ENCODE results near the gene TFCP2.

Gene TFCP2

GRCh38 chr12:51217133-51217967 lies 44.4 kb upstream of the TFCP2 start:
- DNase-seq (ENCODE audit: low read depth, low spot score), result no peak
- H3K4me3 ChIP-seq (ENCODE audit: low read depth, low read length), result peak overlapping the region; percentile 62
- in situ Hi-C loops (cut with HindIII; ENCODE audit: low sequenced_read_pairs), result no loop called here
- peak; percentile 22 for TF ChIP-seq CTCF (IDR thresholded peaks at IDR 0.05; ENCODE audit: low read depth, low read length)

- in situ Hi-C loops (cut with HindIII; ENCODE audit: low sequenced_read_pairs), result no loop called here
- TF ChIP-seq CTCF (IDR thresholded peaks at IDR 0.05; ENCODE audit: low read depth, low read length), result no peak
- H3K4me3 ChIP-seq (ENCODE audit: low read depth, low read length), result peak overlapping the region; percentile 62
- DNase-seq (ENCODE audit: low read depth, low spot score), result no peak
Measured at GRCh38 chr12:51216642-51217041, 43.7 kb upstream of the TFCP2 start.

GRCh38 chr12:51214895-51215294 lies 42.0 kb upstream of the TFCP2 start:
- H3K4me3 ChIP-seq (ENCODE audit: low read depth, low read length), result no peak overlapping the region
- no peak for DNase-seq (ENCODE audit: low read depth, low spot score)
- no peak for TF ChIP-seq CTCF (IDR thresholded peaks at IDR 0.05; ENCODE audit: low read depth, low read length)
- in situ Hi-C loops (cut with HindIII; ENCODE audit: low sequenced_read_pairs), result no loop called here

GRCh38 chr12:51210690-51211395 lies 37.9 kb upstream of the TFCP2 start:
- no peak for TF ChIP-seq CTCF (IDR thresholded peaks at IDR 0.05; ENCODE audit: low read depth, low read length)
- in situ Hi-C loops (cut with HindIII; ENCODE audit: low sequenced_read_pairs), result no loop called here
- no peak for DNase-seq (ENCODE audit: low read depth, low spot score)
- no peak overlapping the region for H3K4me3 ChIP-seq (ENCODE audit: low read depth, low read length)

GRCh38 chr12:51209259-51209658 lies 36.3 kb upstream of the TFCP2 start:
- no peak for DNase-seq (ENCODE audit: low read depth, low spot score)
- no peak overlapping the region for H3K4me3 ChIP-seq (ENCODE audit: low read depth, low read length)
- in situ Hi-C loops (cut with HindIII; ENCODE audit: low sequenced_read_pairs), result no loop called here
- no peak for TF ChIP-seq CTCF (IDR thresholded peaks at IDR 0.05; ENCODE audit: low read depth, low read length)

- in situ Hi-C loops (cut with HindIII; ENCODE audit: low sequenced_read_pairs), result no loop called here
- H3K4me3 ChIP-seq (ENCODE audit: low read depth, low read length), result no peak overlapping the region
- no peak for TF ChIP-seq CTCF (IDR thresholded peaks at IDR 0.05; ENCODE audit: low read depth, low read length)
- DNase-seq (ENCODE audit: low read depth, low spot score), result no peak
Measured at GRCh38 chr12:51208016-51208660, 35.2 kb upstream of the TFCP2 start.
